ENCODE measurements around the gene MAGOH. TPM values are rescaled to one million over a fixed set of nuclear protein-coding genes. Genes with fewer than 3 reads are reported as not detected.
A peak's percentile ranks its signal among the peaks of the same experiment; 100 is the strongest.
"Not testable (repeated sequence)": the region's sequence is repeated elsewhere in the genome, so short reads cannot be mapped to it uniquely, and the experiment has no call there.

The MAGOH gene
- total RNA-seq, 2 donors from 2014 or later = 21.9 to 22.1 TPM

DNA sequence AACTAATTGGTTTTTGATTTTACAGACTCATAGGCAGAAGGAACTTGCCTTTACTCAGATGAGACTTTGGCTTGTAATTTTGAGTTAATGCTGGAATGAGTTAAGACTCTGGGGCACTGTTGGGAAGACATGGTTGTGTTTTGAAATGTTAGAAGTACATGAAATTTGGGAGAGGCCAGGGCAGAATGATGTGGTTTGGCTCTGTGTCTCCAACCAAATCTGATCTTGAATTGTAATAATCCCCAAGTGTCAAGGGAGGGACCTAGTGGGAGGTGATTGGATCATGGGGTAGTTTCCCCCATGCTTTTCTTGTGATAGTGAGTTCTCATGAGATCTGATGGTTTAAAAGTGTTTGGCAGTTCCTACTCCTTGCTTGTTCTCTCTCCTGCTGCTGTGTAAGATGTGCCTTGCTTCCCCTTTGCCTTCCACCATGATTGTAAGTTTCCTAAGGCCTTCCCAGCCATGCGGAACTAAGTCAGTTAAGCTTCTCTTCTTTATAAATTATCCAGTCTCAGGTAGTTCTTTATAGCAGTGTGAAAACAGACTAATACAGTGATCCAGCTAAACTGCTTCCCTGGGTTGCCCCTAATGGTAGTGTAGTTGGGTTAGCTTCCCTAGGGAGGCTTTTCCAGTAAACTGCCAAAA, 31.5 kb downstream of the MAGOH start:
- Histone ChIP-seq H3K4me1 (peaks cover 0 to 10% of the 10 kb centered on the region in 2 donors), H3K27ac (no peak overlapping the region), H3K36me3 (peaks cover 75% of the 10 kb centered on the region), H3K27me3 (no peaks in the 10 kb centered on the region), H3K4me3 (no peak overlapping the region), H3K9me3 (no peaks in the 10 kb centered on the region)
- TF ChIP-seq, protein P1, sequence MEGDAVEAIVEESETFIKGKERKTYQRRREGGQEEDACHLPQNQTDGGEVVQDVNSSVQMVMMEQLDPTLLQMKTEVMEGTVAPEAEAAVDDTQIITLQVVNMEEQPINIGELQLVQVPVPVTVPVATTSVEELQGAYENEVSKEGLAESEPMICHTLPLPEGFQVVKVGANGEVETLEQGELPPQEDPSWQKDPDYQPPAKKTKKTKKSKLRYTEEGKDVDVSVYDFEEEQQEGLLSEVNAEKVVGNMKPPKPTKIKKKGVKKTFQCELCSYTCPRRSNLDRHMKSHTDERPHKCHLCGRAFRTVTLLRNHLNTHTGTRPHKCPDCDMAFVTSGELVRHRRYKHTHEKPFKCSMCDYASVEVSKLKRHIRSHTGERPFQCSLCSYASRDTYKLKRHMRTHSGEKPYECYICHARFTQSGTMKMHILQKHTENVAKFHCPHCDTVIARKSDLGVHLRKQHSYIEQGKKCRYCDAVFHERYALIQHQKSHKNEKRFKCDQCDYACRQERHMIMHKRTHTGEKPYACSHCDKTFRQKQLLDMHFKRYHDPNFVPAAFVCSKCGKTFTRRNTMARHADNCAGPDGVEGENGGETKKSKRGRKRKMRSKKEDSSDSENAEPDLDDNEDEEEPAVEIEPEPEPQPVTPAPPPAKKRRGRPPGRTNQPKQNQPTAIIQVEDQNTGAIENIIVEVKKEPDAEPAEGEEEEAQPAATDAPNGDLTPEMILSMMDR (IDR thresholded peaks at IDR 0.05) = no peak
- no peak for DNase-seq (ENCODE audit: low spot score)

DNA sequence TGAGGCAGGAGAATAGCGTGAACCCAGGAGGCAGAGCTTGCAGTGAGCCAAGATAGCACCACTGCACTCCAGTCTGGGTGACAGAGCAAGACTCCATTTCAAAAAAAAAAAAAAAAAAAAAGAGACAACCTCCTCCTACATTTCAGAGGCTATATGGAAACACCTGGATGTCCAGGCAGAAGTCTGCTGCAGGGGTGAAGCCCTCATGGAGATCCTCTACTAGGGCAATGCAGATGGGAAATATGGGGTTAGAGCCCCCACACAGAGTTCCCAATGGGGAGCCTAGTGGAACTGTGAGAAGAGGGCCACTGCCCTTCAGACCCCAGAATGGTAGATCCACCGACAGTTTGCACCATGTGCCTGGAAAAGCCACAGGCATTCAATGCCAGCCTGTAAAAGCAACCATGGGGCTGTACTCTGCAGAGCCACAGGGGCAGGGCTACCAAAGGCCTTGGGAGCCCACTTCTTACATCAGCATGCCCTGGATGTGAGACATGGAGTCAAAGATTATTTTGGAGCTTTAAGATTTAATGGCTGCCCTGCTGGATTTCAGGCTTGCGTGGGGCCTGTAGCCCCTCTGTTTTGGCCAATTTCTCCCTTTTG, 32.1 kb downstream of the MAGOH start:
- not testable (repeated sequence) for H3K27ac ChIP-seq; H3K4me3 ChIP-seq; H3K27me3 ChIP-seq; H3K9me3 ChIP-seq; DNase-seq (ENCODE audit: low spot score); H3K4me1 ChIP-seq
- peaks cover 75% of the 10 kb centered on the region for H3K36me3 ChIP-seq

DNA sequence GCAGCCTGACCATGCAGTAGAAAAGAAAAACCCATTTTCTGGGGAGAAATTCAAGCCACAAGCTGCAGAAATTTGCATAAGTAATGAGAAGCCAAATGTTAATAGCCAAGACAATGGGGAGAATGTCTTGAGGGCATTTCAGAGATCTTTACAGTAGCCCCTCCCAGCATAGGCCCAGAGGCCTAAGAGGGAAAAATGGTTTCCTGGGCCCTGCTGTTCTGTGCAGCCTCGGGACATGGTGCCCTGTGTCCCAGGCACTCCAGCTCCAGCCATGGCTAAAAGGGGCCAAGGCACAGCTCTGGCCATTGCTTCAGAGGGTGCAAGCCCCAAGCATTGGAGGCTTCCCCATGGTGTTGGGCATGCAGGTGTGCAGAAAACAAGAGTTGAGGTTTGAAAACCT, 32.8 kb downstream of the MAGOH start:
- H3K36me3 ChIP-seq = peaks cover 69% of the 10 kb centered on the region
- DNase-seq (ENCODE audit: low spot score); H3K4me3 ChIP-seq; H3K27ac ChIP-seq; H3K9me3 ChIP-seq; H3K4me1 ChIP-seq; H3K27me3 ChIP-seq: not testable (repeated sequence)

DNA sequence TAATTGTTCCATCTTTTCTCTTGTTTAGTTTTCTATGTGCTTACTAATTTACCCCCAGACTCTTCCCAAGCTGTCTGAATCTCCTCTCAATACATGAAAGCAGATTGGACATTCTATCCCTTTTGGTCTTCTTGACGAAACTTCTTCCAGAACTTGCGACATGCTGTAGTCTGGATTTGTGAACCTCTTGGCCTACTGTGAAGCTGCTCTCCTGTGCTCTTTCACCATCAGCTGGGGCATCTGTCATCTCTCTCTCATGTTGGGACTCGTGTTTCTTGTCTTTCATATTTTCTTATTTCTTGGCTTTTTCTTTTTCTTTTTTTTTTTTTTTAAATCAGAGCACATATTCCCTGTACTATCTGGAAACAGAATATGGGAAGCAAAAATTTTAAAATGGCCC, 34.9 kb downstream of the MAGOH start:
- TF ChIP-seq, protein P1 (IDR thresholded peaks at IDR 0.05) = no peak
- H3K27ac ChIP-seq = no peak overlapping the region
- no peak for DNase-seq (ENCODE audit: low spot score)
- H3K9me3 ChIP-seq = no peaks in the 10 kb centered on the region
- H3K27me3 ChIP-seq = no peaks in the 10 kb centered on the region
- H3K36me3 ChIP-seq = peaks cover 49% of the 10 kb centered on the region
- H3K4me1 ChIP-seq = peaks cover 0 to 21% of the 10 kb centered on the region in 2 donors
- H3K4me3 ChIP-seq = no peak overlapping the region

DNA sequence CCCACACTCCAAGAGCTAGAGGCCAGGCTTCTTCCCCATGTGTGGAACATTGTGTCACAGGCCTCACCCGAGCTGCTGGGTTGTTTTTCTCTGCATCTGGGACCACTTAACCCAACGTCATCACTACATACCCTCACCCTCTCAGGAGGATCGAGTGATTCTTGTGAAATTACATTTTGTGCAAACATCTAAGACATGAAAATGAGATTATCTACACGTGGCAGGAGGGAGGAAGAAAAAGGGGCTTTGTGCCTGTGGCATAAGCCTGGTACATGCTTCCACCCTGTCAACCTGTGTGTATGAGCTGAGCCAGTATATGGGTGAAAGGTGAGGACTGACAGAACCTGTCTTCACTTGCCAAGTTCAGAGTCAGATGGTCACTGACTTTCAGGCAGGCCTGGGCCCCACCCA, 40.1 kb downstream of the MAGOH start:
- TF ChIP-seq, protein P1 (IDR thresholded peaks at IDR 0.05) = no peak
- Histone ChIP-seq H3K4me1 (peaks cover 0 to 39% of the 10 kb centered on the region in 2 donors), H3K36me3 (peaks cover 21% of the 10 kb centered on the region), H3K4me3 (no peak overlapping the region), H3K27me3 (no peaks in the 10 kb centered on the region), H3K27ac (peak overlapping the region; percentile 95 to 98), H3K9me3 (no peaks in the 10 kb centered on the region)
- DNase-seq (ENCODE audit: low spot score) = no peak

DNA sequence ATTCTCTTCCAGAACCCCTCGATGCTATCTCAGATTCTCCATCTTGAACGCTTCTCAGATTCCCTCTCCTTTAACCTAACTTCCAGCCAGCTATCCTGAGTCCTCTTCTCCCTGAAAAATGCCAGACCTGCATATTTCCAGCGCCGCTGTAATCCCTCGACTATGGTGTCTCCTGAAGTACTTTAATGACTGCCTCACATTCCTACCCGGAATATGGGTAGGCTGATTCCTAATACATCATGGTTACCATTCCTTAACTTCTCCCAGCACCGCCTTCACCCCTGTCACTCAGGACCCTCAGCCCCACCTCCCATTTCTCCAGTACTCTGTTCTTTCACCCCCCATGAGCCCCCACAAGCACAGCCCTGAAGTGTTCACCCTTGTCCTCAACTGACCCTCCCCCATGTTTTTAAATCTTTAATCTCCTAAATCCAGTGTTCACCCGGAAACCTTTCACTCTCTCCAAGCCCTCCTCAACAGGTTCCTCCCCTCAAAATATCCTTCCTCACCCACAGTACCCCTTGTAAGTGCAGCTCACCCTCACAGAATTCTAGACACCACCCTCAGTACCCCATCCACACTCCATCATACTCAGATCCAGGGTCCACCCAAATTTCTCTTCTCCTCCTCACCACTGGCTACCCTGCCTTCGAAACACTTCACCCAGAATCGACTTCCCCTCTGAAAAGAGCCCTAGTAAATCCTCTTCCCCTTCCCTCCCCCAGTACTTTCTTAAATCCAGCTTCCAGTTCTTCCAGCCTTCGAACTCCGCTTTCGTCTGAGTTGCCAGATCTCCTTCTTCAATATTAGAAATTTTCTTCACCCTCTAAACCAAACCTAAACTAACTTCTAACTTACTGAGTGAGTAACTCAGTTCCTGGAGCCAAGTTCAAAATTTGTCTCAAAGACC, 40.8 kb downstream of the MAGOH start:
- H3K27ac ChIP-seq = peak overlapping the region; percentile 95 to 98
- H3K27me3 ChIP-seq = no peaks in the 10 kb centered on the region
- no peak for DNase-seq (ENCODE audit: low spot score)
- H3K4me3 ChIP-seq = peak overlapping the region; percentile 71 to 97
- peaks cover 14% of the 10 kb centered on the region for H3K36me3 ChIP-seq
- TF ChIP-seq, protein P1 (IDR thresholded peaks at IDR 0.05) = no peak
- peaks cover 0 to 39% of the 10 kb centered on the region in 2 donors for H3K4me1 ChIP-seq
- no peaks in the 10 kb centered on the region for H3K9me3 ChIP-seq

Measured in right atrium auricular region (tissue), 2 donors.